GM10248 (cell line): ENCODE results near the gene C8G.

ENCODE experiments used
- CTCF ChIA-PET: fragments of 300-600 bp; sonication (Branson Sonifier 250); formaldehyde crosslinking; extraction: SDS; loops from one replicate; lab custom pipeline; 2021; ENCODE audit warnings: antibody characterized with exemption; lab: Yijun Ruan, JAX
- POLR2A ChIA-PET: fragments of 350-650 bp; sonication (Branson Sonifier 250); formaldehyde crosslinking; extraction: SDS; loops from one replicate; lab custom pipeline; 2020; ENCODE audit warnings: antibody characterized with exemption; lab: Yijun Ruan, JAX
- DNase-seq: peaks from one replicate; pipeline ENCODE4 v3.0.0; 2012; ENCODE audit errors: extremely low spot score
- TF ChIP-seq, protein P1 (sequence below): IDR thresholded peaks from 2 replicates; pipeline ENCODE4 v1.5.1; 2012; ENCODE audit warnings: mild to moderate bottlenecking, low read depth; ENCODE audit errors: extremely low read depth, missing control alignments, control extremely low read depth

Gene C8G

DNA sequence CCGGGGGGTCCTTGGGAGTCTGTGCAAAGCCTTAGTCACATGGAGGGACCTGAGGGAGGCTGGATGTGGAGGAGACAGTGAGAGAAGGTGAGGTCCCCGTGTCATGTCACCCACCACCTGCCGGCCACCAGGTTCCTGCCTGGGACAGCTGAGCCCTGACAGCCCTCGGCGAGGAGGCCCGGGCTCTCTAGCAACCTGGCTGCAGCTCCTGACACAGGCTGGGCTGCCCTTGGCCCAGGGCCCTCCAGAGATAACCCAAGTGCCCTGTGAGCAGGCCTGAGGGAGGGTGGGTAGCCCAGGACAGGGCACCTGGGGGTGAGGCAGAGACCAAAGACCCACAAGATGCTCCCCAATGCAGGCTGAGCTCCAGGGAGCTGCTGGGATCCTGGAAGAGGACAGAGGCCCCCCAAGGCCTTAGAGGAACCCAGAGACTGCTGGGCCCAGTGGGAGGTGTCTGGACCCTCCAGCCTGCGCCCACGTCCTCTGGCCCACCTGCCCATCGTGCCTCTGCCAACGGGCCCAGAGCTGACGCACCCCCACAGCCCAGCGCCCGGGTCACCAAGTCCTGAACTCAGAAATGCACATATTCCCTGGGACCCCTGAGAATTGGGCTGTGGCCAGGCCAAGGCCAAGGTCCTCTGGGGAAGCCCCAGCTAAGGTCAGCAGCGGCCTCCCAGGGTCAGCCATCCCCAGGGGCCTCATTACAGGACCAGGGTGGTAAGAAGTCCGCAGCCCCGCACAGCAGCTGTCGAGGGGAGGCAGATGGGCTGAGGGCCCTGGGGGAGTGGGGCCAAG, 23.5 kb downstream of the C8G start:
- TF ChIP-seq, protein P1, sequence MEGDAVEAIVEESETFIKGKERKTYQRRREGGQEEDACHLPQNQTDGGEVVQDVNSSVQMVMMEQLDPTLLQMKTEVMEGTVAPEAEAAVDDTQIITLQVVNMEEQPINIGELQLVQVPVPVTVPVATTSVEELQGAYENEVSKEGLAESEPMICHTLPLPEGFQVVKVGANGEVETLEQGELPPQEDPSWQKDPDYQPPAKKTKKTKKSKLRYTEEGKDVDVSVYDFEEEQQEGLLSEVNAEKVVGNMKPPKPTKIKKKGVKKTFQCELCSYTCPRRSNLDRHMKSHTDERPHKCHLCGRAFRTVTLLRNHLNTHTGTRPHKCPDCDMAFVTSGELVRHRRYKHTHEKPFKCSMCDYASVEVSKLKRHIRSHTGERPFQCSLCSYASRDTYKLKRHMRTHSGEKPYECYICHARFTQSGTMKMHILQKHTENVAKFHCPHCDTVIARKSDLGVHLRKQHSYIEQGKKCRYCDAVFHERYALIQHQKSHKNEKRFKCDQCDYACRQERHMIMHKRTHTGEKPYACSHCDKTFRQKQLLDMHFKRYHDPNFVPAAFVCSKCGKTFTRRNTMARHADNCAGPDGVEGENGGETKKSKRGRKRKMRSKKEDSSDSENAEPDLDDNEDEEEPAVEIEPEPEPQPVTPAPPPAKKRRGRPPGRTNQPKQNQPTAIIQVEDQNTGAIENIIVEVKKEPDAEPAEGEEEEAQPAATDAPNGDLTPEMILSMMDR: no peak
- CTCF ChIA-PET: interaction anchor here (0.8 to 2.1 kb wide), 4 partner anchors 20 to 67 kb away, joined by 4 to 6 read pairs (median 4); no protein-coding TSS in a partner anchor
- DNase-seq: no peak
- POLR2A ChIA-PET: interaction anchor here (0.6 kb wide), 1 partner anchor 36 kb away, joined by 5 read pairs; no protein-coding TSS in a partner anchor

DNA sequence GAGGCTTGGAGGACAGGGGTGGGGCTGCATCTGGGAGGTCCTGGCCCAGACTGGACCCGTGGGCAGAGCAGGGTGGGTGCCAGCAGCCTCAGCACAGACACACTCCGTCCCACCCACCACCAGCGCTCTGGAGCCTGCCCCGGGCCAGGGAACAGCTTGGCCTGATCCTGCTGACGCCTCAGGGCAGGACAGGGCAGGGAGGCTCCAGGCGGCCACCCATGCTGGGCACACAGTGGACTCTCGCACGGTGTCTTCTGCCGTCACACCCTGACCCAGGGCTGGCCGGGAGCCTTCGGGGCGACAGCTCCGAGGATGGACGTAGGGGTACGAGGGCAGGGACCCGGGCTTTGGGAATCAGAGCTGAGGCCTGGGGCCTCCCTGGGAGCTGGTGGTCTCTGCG, 24.1 kb downstream of the C8G start:
- ChIA-PET POLR2A (no interaction called here), CTCF (interaction anchor here (0.8 to 2.1 kb wide), 4 partner anchors 20 to 66 kb away, joined by 4 to 6 read pairs (median 4); no protein-coding TSS in a partner anchor)
- TF ChIP-seq, protein P1: no peak
- no peak for DNase-seq

- POLR2A ChIA-PET: no interaction called here
- TF ChIP-seq, protein P1: no peak
- no peak for DNase-seq
- CTCF ChIA-PET: interaction anchor here (1.2 to 2.1 kb wide), 4 partner anchors 9 to 94 kb away, joined by 3 to 6 read pairs (median 4); no protein-coding TSS in a partner anchor
Measured at GRCh38 chr9:136969774-136970173, 24.7 kb downstream of the C8G start.

GRCh38 chr9:136970361-136970760, 25.3 kb downstream of the C8G start:
- POLR2A ChIA-PET: no interaction called here
- TF ChIP-seq, protein P1: no peak
- CTCF ChIA-PET: interaction anchor here (1.2 to 2.1 kb wide), 3 partner anchors 9 to 94 kb away, joined by 3 to 6 read pairs (median 4); no protein-coding TSS in a partner anchor
- DNase-seq: no peak

DNA sequence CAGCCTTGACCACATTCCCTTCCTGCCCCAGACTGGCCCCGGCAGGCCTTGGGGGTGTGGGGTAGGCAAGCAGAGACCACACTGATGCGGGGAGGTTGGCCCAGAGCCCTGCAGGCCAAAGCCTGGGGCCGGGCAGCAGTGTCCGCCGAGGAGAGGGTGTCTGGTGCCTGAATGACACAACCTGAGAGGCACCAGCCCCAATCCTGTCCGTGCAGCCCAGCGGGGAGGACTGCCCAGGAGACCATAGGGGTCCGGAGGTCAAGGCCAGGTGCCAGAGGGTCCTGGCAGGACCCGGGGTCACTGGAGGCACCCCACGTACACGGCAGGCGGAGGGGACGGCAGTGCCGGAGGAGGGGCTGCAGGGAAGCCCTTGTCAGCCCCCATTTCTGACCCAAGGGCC, 26.7 kb downstream of the C8G start:
- DNase-seq: no peak
- ChIA-PET CTCF (interaction anchor here (1.6 kb wide), 1 partner anchor 57 kb away, joined by 4 read pairs; no protein-coding TSS in a partner anchor), POLR2A (no interaction called here)
- TF ChIP-seq, protein P1: no peak

DNA sequence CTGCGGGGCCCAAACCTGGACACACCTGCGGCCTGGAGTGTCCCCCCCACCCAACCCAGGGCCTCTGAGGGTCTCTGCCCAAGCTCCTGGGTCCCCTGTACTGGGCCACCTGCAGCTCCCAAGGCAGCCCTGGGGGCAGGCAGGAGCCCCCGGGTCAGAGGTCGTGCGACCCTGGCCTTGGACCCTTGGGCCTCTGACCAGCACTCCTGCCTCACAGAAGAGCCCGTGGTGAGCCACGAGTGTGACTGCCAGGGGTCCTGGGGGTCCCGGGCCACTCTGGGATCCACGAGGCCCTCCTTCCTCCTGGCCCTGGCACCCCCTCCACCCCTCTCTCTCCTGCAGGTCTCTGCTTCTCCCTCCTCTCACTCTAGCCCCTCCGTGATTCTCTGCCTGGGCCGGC, 27.3 kb downstream of the C8G start:
- CTCF ChIA-PET: interaction anchor here (1.6 kb wide), 1 partner anchor 57 kb away, joined by 4 read pairs; no protein-coding TSS in a partner anchor
- POLR2A ChIA-PET: no interaction called here
- TF ChIP-seq, protein P1: no peak
- DNase-seq: no peak
